K562 (cell line): ENCODE results near the gene ODF2.

Experiments
- JUNB ChIP-seq: fragments of 450-650 bp; formaldehyde crosslinking; conservative IDR thresholded peaks from 2 replicates; pipeline ENCODE4 v1.4.0; 2020; ENCODE audit warnings: mild to moderate bottlenecking
- POLR2A ChIP-seq: fragments of 450-650 bp; conservative IDR thresholded peaks from 2 replicates; pipeline ENCODE4 v1.6.1; 2016
- SIN3A ChIP-seq, 2 experiments: fragments of 150-350 bp in 1 of 2; IDR thresholded peaks; 2 replicates each; pipeline ENCODE4 v1.6.1; 2011 to 2016; ENCODE audit warnings: borderline replicate concordance in 2 of 2, low read depth in 2 of 2, low read length in 2 of 2, mild to moderate bottlenecking in 2 of 2, moderate library complexity in 2 of 2; ENCODE audit not compliant: control insufficient read depth in 1 of 2
- TF ChIP-seq, protein P1 (sequence below), 3 experiments: IDR thresholded peaks in 2 of 3; conservative IDR thresholded peaks in 1 of 3; 2 replicates each; pipeline ENCODE4 v1.5.1; 2011 to 2012; ENCODE audit warnings: low read length in 3 of 3, mild to moderate bottlenecking in 3 of 3, control low read depth in 2 of 3, improper control_type of control experiment in 1 of 3, inconsistent platforms in 1 of 3, low read depth in 1 of 3, mixed read lengths in 1 of 3, moderate library complexity in 1 of 3; ENCODE audit not compliant: insufficient read depth in 2 of 3

DNA sequence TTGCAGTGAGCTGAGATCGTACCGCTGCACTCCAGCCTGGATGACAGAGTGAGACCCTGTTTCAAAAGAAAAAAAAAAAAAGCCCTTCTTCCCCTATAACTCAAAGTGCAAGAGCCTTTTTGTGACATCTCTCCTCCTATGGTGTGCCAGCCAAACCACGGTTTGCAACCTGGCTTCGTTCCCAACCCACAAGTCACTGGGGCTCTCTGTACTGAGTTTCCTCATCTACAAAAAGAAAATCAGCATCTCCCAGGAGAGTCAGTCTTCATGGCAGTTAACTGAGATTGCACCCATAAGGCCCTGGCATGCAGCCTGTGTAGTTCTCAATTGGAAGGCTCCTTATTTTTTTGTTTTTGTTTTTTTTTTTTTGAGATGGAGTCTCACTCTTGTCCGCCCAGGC, 14.8 kb downstream of the ODF2 start:
- TF ChIP-seq SIN3A (IDR thresholded peaks at IDR 0.05; ENCODE audit: borderline replicate concordance in 2 of 2, control insufficient read depth in 1 of 2, low read depth in 2 of 2, low read length in 2 of 2) (no peak), POLR2A (no peak), JUNB (CRISPR knock-in tag) (no peak)
- TF ChIP-seq, protein P1, sequence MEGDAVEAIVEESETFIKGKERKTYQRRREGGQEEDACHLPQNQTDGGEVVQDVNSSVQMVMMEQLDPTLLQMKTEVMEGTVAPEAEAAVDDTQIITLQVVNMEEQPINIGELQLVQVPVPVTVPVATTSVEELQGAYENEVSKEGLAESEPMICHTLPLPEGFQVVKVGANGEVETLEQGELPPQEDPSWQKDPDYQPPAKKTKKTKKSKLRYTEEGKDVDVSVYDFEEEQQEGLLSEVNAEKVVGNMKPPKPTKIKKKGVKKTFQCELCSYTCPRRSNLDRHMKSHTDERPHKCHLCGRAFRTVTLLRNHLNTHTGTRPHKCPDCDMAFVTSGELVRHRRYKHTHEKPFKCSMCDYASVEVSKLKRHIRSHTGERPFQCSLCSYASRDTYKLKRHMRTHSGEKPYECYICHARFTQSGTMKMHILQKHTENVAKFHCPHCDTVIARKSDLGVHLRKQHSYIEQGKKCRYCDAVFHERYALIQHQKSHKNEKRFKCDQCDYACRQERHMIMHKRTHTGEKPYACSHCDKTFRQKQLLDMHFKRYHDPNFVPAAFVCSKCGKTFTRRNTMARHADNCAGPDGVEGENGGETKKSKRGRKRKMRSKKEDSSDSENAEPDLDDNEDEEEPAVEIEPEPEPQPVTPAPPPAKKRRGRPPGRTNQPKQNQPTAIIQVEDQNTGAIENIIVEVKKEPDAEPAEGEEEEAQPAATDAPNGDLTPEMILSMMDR (IDR thresholded peaks at IDR 0.05 in 2 of 3, conservative IDR thresholded peaks at IDR 0.05 in 1 of 3; ENCODE audit: insufficient read depth in 2 of 3, low read depth in 1 of 3, low read length in 3 of 3): no peak
